ENCODE results near the gene TBX21.
"Not testable (repeated sequence)": the region's sequence is repeated elsewhere in the genome, so short reads cannot be mapped to it uniquely, and the experiment has no call there.

TBX21 gene

DNA sequence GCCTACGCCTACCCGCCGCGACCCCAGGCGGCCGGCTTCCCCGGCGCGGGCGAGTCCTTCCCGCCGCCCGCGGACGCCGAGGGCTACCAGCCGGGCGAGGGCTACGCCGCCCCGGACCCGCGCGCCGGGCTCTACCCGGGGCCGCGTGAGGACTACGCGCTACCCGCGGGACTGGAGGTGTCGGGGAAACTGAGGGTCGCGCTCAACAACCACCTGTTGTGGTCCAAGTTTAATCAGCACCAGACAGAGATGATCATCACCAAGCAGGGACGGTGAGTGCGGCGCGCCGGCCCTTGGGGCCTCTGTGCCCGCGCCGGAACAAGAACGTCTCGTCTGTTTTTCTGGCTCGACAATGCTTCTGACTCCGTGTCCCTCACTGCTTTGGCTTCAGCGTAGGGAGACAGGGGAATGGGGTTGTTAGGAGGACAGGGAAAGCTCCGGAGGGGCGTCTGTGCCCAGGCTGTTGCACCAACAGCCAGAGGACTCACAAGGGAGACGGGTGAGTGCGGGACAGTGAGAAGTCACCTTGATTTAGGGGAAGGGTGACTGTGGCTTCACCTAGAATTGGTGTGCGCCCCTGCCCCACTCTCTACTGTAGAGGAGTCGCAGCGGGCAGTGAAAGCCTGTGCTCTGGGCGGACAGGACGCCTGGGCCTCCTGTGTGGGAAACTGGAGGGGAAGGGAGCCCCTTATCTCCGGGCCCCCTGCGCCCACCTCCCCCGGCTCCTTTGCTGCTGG lies 806 bp downstream of the TBX21 start:
- no peak for DNase-seq

DNA sequence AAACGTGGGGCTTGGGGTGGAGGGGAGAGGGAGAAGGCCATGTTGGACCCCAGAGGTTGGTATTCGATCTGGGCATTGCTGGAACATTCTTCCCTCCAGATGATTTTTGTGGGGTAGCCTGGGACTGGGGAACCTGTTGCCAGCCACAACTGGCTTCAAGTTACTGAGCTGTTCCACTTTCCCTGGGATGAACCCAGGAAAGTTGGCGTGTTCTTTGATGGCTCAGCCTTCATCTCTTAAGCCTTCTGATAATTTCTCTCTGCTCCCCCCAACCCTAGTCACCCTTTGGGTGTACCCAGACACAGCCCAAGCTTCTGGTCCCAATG lies 2.1 kb downstream of the TBX21 start:
- no peak for DNase-seq

DNA sequence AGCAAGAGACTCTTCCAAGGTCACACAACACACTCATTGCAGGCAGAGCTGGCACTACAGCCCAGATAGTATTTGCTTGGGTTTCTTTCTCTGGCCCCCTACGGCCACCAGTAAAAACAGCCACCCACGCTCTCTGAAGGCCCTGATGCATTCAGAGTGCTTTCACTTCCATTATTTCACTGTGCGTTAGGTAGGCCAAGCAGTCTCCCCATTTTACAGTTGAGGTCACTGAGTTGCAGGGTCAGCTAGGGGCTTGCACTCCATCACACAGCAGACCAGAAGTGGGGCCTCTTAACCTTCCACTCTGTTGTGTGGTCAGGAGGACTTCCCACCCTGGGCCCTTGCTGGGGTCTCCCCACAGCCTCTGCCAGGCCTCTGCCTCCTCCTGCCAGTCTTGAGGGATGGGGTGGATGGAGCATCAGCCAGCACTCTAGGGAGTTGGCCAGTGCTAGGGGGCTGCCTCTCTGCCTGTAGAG lies 2.5 kb downstream of the TBX21 start:
- DNase-seq, result no peak

DNA sequence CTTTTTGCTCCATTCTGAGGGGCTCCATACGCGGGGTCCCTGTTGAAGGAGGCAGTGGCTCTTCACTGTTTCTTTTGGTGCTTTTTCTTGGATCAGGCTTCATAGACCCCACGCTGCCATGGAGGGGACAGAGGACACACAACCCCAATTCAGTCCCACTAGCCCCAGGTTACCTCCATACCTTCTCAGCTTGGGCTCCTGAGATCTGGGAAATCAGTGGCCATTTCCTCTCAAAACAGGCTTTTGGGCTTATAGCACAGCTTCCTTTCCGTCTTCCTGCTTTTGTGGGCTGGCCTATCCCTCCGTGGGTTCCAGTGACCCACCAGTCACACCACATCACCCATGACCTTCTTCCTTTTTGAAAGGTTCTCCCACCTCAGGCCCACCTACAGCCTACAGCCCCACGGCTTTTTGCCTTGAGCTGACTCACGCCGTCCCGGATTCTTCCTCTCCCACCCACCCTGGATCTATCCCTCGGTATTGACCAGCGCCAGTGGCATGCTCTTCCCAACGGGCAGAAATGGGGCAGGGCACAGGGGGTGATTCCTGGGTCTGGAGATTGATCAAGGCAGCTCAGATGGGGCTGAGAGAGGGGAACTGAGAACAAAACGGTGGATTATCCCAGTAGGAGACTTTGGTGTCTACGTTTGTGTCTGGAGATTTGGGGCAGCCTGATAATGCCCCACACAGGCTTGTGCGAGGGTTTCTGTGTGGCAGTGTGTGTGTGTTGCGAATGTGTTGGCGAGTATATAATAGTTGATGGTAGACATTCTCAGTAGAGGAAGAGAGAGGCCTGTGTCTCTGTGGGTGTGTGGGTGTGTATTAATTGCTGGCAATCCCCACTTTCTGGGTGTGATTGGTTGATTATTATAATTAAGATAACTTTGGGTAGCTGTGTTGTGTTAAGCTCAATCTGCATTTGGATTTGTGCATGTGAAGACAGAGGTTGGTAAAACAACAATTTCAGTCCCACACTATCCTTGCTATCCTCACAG lies 3.8 kb downstream of the TBX21 start:
- DNase-seq, result no peak

DNA sequence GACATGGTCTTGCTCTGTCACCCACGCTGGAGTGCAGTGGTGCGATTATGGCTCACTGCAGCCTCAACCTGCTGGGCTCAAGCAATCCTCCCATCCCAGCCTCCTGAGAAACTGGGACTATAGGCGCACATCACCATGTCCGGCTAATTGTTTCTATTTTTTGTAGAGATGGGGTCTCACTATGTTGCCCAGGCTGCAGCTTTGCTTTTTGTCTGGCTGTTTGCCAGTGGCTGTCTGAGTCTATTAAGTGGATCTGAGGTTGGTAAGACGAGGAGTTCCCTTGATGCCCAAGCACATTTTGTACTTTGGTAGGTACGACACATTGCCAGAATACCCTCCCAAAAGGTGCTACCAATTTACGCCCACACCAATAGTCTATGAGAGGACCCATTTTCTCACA lies 5.1 kb downstream of the TBX21 start:
- DNase-seq, result no peak

DNA sequence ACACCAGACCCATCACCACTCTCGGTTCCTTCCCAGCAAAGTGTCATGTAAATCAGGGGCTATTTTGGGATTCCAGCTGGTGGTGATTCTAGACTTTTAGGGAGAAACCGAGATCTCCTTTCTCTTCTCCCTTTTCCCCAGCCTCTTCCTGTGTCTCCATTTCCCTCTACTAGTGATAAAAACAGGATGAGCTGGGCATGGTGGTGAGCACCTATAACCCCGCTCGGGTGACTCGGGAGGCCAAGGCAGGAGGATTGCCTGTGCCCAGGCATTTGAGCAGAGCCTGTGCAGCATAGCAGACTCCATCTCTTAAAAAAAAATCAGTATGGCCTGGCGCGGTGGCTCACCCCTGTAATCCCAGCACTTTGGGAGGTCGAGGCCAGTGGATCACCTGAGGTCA lies 6.1 kb downstream of the TBX21 start:
- DNase-seq, result no peak

DNA sequence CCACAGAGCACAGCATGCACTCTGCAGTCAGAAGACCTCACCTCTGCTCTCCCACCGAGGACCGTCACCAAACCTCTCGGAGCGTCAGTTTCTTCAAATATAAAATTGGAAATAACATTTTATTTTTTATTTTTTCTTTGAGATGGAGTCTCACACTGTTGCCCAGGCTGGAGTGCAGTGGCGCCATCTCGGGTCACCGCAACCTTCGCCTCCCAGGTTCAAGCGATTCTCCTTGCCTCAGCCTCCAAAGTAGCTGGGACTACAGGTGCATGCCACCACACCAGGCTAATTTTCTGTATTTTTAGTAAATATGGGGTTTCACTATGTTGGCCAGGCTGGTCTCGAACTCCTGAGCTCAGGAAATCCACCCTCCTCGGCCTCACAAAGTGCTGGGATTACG lies 6.9 kb downstream of the TBX21 start:
- not testable (repeated sequence) for DNase-seq

DNA sequence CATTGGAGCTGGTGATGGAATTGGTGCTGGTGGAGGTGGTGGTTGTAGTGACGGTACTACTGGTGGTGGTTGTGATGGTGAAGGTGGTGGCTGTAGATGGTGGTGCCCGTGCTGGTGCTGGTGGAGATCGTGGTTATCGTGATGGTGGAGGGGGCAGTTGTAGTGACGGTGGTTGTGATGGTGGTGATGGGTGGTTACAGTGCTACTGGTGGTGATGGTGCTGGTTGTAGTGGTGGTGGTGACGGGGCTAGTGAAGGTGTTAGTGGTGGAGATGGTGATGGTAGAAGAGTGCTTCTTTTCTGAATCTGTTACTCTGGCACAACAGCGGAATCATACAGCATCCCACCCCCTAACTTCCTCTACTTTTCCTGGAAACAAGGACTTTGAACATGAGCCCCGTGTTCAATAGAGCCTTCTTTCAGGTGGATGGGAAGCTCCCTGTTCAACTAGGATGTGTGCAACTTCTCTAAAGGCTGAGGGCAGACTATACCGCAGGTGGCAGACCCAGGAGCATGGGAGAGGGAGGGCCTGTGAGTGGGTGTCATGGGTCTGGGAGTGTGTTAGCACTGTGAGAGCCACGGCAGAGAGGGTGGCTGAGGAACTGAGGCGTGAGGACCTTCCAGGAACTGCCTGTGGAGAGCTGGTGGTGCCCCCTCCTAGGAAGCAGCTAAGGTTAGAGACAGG lies 8.2 kb downstream of the TBX21 start:
- DNase-seq, result no peak

DNA sequence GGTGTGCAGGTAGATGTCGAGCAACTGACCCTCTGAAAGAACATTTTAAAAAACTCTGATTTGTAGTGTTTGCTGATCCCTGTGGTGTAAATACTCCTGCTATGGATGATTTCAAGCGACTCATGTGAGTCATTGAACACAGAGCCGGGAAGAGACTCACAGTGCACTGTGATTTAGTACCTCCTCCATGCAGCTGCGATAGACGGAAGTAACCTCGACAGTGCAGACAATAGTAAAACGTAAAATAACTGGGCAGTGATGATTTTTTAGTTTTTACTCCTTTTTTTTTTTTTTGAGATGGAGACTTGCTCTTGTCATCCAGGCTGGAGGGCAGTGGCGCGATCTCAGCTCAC lies 8.7 kb downstream of the TBX21 start:
- no peak for DNase-seq

DNA sequence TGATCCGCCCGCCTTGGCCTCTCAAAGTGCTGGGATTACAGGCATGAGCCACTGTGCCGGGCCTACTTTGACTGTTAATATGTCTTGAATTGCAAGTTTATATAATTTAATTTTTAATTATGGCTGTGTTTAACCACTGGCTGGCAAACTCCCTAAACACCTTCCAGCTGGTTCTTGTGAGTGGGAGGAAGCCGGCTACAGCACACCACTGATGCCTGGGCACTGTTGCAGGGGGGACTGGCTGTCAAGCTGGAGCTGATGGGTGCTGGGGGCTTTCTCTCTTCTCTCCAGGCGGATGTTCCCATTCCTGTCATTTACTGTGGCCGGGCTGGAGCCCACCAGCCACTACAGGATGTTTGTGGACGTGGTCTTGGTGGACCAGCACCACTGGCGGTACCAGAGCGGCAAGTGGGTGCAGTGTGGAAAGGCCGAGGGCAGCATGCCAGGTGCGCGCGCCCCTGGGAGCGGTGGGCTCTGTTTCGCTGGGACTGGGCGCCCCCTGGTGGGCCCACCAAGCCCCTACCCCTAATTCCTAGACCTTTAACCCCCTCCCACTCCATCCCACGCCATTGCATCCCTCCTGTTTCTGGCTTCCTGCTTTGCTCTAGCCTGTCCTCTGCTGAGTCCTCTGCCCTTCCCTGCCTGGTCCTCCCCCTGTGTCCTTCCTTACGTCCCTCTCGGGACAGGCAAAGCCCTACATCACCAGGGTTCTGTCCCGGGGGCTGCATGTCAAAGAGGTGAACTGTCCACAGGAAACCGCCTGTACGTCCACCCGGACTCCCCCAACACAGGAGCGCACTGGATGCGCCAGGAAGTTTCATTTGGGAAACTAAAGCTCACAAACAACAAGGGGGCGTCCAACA lies 9.5 kb downstream of the TBX21 start:
- DNase-seq, result peak; percentile 43

DNA sequence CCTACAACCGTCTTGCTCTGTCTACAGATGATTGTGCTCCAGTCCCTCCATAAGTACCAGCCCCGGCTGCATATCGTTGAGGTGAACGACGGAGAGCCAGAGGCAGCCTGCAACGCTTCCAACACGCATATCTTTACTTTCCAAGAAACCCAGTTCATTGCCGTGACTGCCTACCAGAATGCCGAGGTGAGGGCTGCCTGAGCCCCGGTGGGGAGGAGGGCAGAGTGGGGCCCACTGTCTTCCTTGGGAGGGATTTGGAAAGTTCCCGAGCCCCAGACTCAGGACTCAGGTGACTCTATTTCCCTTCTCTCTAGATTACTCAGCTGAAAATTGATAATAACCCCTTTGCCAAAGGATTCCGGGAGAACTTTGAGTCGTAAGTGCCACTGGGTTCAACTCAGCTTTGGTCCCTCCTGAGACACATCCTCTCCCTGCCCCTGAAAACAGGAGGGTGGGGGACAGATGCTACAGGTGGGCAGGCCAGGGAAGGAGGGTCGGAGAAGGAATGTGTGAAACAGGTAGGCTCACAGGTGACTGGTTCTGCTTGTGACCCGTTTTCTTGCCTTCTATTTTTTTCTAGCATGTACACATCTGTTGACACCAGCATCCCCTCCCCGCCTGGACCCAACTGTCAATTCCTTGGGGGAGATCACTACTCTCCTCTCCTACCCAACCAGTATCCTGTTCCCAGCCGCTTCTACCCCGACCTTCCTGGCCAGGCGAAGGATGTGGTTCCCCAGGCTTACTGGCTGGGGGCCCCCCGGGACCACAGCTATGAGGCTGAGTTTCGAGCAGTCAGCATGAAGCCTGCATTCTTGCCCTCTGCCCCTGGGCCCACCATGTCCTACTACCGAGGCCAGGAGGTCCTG lies 11.4 kb downstream of the TBX21 start:
- DNase-seq, result no peak

DNA sequence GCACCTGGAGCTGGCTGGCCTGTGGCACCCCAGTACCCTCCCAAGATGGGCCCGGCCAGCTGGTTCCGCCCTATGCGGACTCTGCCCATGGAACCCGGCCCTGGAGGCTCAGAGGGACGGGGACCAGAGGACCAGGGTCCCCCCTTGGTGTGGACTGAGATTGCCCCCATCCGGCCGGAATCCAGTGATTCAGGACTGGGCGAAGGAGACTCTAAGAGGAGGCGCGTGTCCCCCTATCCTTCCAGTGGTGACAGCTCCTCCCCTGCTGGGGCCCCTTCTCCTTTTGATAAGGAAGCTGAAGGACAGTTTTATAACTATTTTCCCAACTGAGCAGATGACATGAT lies 12.0 kb downstream of the TBX21 start:
- DNase-seq, result no peak

DNA sequence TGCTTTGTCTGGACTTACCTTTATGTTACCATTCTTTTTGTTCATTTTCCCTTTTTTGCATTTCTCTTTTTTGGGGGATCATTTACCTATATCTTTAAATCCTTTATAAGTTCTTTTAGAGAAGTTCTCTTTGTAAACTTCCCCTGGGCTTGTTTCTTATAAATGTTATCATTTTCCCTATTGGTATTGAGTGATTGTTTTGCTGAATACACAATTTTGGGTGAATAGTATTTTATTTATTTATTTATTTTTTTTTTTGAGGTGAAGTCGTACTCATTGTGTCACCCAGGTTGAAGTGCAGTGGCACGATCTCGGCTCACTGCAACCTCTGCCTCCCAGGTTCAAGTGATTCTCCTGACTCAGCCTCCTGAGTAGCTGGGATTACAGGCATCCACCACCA lies 18.4 kb downstream of the TBX21 start:
- no peak for DNase-seq

DNA sequence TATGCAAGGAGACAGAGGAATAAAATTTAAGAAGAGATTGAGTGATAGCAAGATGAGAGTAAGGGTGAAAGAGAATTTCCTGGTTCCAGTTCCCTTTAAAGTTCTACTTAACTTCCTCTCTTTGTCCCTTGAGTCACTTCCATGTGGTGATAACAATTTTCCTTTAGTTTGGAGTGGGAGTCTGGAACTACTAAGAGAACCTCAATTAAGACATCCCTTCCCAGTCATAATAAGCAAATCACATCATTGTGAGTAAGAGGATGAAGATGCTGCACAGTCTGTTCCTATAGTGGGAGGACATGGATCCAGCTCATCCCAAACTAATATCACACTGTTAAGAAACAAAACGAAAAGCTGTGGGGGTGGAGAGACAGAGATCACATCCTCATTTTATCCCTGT lies 24.4 kb downstream of the TBX21 start:
- no peak for DNase-seq

DNA sequence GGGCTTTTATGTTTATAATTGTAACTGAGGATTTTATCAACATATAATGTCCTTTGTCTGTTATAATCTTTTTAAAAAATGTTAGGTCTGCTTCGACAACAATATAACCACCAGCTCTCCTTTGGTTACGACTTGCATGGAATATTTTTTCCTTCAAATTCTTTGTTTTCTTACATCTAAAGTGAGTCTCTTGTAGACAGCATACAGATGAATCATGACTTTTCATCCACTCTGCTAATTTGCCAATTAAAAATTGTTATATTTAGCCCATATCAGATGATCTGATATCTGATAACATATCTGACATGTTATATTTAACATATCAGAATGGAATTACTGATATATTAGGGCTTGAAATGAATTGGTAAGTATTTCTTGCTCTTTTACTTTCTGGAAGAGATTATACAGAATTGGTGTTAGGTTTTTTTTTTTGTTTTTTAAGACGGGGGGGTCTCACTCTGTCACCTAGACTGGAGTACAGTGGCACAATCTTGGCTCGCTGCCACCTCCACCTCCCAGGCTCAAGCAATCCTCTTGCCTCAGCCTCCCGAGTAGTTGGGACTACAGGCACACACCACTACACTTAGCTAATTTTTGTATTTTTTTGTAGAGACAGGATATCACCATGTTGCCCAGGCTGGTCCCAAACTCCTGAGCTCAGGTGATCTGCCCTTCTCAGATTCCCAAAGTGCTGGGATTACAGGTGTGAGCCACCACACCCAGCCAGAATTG lies 27.5 kb downstream of the TBX21 start:
- no peak for DNase-seq

DNA sequence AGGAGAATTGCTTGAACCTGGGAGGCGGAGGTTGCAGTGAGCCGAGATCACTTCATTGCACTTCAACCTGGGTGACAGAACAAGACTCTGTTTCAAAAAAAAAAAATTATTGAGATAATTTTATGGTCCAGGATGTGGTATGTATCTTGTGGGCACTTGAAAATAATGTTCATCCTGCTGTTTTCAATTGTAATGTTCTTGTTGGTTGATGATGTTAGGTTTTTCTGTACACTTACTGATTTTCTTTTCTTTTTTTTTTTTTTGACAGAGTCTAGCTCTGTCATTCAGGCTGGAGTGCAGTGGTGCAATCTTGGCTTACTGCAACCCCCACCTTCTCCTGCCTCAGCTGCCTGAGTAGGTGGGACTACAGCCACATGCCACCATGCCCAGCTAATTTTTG lies 29.7 kb downstream of the TBX21 start:
- no peak for DNase-seq

DNA sequence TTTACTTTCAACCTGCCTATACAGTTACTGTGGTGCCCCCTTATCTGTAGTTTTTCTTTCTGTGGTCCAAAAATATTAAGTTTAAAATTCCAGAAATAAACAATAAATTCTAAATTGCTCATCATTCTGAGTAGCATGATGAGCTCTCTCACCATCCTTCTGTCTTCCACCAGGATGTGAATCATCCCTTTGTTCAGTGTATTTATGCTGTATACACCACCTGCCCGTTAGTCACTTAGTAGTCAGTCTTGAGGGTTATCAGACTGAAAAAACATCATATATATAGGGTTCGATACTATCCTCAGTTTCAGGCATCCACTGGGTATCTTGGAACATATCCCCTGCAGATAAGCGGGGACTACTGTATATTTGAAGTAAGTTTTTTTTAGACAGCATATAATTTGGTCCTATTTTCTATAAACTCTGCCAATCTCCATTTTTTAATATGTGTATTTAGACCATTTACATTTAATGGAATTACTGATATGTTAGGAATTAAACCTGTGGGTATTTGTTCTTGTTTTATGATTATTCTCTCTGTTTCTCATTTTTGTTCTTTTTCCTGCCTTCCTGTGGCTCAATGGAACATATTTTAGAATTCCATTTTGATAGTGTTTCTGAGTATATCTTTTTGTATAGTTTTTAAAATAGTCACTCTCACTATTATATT lies 31.0 kb downstream of the TBX21 start:
- DNase-seq, result no peak

DNA sequence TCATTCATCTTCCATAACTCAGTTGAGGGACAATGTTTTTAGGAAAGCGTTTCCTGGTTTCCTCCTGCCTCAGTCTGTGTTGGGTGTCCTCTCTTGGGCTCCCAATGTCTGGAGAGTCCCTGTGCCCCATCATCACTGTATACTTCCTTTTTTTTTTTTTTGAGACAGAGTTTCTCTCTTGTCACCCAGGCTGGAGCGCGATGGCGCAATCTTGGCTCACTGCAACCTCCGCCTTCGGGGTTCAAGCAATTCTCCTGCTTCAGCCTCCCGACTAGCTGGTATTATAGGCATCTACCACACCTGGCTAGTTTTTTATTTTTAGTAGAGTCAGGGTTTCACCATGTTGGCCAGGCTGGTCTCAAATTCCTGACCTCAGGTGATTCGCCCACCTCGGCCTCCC lies 40.6 kb downstream of the TBX21 start:
- not testable (repeated sequence) for DNase-seq

DNA sequence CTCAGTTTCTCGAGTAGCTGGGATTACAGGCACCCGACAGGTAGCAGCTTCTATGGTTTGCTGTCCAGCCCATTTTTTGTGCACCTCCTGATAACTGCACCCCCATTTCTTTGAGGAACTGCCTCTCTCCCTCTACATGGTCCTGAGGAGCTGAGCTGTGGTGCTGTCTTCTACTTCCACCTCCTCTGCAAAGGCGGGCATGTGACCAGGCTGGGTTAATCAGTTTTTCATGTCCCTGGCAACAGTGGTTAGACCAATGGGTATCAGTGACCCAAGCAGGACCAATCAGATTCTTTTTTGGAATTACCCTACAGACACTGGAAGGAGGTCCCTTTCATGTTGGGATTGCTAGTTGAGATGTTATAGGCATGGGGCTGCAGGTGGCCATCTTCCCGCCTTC lies 41.3 kb downstream of the TBX21 start:
- no peak for DNase-seq

DNA sequence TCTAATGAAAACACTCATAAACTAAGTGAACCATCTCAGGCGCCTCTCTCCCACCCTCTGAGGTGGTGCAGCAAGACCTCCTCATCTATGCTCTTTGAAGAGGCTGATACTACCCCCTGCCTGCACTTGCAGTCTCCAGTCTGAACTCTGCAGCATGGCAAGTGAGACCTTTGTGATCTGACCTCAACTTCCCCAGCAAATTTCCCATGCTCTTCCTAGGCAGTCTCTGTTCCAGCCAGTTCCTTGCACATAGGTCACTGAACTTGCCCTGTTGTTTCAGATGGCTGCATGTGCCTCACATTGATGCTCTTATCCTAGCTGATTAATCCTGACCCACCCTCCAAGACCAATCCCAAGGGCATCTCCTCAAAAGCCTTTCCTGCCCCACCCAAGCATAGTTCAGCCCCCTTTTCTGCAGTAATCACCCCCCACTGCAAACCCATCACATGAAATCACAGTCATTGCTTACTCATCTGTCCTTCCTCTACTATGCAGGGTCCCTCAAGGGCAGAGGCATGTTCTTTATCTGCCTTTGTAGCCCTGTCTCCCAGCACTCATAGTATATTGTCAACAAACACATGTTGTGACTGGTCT lies 42.0 kb downstream of the TBX21 start:
- DNase-seq, result no peak

All from activated naive CD4-positive, alpha-beta T cell treated with Interleukin-2 at 50 U/mL for 16 hours (primary cell).